DMS79 (cell line): Measurements from ENCODE around the gene MGAT5.

Experiments
- DNase-seq: peaks from one replicate; lab custom pipeline; 2025; lab: John Stamatoyannopoulos, UW

Gene MGAT5

GRCh38 chr2:134398300-134398699 is 144.4 kb downstream of the MGAT5 start:
- no peak for DNase-seq

- no peak for DNase-seq
These were observed 145.2 kb downstream of the MGAT5 start for GRCh38 chr2:134399096-134399495.

DNA sequence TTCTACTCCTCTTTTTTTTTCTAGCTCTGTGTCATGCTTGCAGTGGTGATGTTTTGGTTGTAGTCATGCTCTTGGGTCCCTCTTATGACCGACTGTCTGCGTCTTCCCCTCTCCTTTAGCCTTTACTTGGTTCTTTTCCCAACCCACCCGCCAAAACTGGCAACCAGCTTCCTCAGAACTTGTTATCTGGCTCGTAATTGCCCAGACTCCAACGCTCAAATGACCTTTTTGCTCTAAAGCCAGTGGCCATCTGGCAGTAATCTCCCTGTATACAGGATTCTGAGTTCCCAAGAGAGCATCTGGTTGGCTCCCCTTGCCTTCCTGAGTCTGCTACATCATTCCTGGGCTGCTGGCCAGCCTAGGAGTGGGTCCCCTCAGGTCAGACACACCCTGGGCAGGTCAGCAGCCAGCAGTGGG is 147.2 kb downstream of the MGAT5 start:
- no peak for DNase-seq

DNA sequence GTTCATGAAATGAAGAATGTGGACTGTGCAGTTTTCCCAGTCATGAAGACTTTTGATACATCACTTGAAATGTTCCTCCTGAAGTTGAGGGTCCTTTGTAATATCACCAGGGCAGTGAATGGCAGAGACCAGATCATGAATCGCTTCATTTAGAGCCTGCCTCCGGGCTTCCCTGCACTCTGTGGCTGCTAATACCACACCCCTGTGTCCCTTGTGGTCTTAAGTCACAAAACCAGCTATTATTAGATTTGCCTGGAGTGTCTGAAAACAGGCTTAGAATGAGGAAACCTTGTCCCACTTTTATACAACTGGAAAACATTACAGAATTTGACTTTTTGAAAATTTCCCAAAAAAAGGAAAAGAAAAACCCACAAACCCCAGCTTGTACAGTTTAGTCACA is 147.9 kb downstream of the MGAT5 start:
- DNase-seq, result no peak

- no peak for DNase-seq
These were observed 148.5 kb downstream of the MGAT5 start for GRCh38 chr2:134402410-134402809.

DNA sequence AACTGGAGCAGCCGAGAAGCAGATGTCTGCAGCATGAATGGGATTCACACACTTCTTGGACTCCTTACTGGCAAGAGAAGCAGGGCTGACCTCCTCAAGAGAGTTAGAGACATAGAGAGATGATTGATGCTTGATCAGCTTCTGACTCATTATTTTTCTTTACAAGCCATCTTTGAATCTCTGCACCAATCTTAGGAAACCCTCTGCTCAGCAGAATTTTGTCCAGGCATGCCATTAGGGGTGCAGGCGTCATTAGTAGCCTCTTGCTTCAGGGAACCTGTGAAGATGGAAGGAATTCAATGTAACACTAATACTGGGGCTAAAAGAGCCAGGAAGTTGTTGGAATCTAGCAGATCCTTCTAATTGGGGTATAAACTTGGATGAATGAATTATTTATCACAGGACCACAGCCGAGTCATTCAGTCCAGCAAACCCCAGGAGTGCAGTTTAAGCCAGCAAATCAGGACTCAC is 151.8 kb downstream of the MGAT5 start:
- DNase-seq, result no peak

DNA sequence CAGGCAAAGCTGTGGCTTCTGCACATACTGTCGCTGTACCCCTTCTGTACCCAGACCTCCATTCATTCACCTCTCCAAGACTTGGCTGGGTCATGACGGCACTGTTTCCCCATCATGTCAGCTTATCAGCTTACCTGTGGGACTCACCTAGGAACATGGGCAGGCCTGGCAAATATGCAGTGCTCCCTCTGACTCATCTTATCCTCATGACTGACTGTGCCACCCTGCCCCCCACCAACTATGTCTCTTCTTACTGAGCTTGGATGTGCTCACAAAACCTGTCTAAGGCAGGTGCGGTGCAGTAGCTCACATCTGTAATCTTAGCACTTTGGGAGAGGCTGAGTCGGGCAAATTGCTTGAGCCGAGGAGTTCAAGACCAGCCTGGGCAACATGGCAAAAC is 152.4 kb downstream of the MGAT5 start:
- no peak for DNase-seq

DNA sequence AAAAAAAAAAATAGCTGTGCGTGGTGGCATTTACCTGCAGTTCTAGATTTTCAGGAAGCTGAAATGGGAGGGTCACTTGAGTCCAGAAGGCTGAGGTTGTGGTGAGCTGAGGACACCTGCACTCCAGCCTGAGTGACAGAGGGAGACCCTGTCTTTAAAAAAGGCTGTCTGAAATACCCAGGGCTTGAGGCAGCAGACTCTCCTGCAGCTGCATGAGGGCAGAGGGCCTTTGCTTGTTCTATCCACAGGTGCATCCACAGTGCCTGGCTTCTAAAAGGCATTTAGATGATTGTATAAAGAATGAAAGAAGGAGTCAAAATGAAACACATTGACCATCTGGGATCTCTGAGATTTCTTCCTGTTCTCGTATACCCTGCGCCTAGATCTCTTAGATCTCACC is 152.9 kb downstream of the MGAT5 start:
- no peak for DNase-seq

DNA sequence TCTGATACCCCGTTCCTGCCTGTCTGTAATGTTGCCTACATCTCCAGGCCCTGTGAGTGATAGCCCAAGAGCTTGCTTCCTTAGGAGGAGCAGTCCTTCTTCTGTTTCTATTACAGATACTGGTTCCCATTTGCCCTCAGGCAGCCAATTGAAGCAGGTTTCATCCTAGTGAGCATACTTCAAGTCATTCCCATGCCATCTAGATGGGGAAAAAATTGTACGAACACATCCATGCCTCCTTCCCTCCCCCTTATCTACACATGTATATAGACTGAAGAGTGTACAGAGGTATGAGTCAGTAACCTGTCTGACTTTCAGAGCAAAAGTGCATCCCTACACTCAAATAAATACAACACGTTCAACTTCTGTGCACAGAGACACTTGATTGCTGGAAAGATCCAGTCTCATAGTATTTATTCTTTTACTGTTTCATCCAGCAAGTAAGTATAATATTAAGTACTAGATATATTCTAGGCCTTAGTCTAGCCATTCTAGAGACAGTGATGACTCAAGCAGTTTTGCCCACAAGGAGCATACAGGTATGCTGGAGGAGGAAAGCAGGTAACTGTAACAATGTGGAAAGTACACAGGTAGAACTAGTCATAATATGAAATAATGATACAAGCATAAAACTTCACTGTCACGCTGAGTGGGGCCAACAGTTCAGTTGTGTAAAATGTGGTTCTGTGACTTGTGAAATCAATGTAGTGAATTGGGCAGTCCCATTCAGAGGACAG is 153.4 kb downstream of the MGAT5 start:
- DNase-seq, result no peak

DNA sequence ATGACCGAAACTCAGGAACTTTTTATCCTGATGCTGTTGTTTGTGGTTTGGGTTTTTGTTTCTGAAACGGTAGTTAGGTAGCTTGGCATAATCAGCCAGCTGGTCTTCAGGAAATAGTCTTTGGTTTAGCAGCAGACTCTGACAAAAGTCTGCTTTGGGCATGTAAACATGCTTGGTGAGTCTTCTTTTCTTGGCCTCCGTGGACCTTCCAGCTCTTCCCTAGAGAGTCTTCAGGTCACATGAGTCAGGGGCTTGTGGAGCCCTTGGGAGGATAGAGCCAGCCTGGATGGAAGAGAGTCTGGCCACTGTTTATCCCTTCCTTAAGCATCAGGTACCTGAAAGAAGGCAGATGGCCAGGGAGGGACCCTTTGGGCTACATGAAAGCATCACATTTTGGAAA is 154.5 kb downstream of the MGAT5 start:
- DNase-seq, result no peak

- DNase-seq, result no peak
These were observed 154.9 kb downstream of the MGAT5 start for GRCh38 chr2:134408791-134409190.

DNA sequence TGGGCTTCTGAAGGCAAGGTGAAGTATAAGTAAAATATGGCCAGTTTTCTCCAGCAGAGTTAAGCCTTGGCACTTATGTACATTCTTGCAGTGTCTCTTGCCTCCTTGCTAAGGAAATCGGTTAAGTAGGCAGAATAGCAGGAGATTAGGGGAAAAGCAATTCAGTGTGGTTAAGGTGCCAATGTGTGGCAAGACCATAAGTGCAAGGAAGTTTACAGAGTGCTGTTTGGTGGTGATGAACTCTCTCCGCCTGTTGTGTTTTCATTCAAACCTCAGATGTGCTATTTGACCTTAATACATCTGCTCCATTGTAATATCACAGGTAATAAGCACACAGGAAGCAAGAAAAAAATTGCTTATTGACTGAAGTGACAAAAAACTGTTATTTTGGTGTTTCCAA is 156.1 kb downstream of the MGAT5 start:
- no peak for DNase-seq

GRCh38 chr2:134410831-134411231 is 157.0 kb downstream of the MGAT5 start:
- no peak for DNase-seq

- no peak for DNase-seq
These were observed 157.5 kb downstream of the MGAT5 start for GRCh38 chr2:134411279-134411827.

GRCh38 chr2:134411828-134412638 is 158.2 kb downstream of the MGAT5 start:
- DNase-seq, result peak; percentile 79

- no peak for DNase-seq
These were observed 158.7 kb downstream of the MGAT5 start for GRCh38 chr2:134412639-134412999.

- no peak for DNase-seq
These were observed 159.6 kb downstream of the MGAT5 start for GRCh38 chr2:134413430-134413829.

- DNase-seq, result no peak
These were observed 160.0 kb downstream of the MGAT5 start for GRCh38 chr2:134413912-134414311.

DNA sequence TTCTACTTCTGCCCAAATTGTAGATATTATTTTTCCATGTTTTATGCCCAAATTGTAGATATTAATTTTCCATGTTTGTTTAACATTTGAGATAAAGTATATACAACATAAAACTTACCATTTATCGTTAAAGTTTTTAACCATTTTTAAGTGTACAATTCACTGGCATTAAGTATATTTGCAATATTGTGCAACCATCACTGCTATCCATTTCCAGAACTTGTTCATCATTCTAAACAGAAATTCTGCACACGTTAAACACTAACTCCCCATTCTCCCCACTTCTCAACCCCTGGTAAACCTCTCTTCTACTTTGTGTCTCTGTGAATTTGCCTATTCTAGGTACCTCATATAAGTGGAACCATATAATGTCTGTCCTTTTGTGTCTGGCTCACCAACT is 162.1 kb downstream of the MGAT5 start:
- DNase-seq, result no peak

DNA sequence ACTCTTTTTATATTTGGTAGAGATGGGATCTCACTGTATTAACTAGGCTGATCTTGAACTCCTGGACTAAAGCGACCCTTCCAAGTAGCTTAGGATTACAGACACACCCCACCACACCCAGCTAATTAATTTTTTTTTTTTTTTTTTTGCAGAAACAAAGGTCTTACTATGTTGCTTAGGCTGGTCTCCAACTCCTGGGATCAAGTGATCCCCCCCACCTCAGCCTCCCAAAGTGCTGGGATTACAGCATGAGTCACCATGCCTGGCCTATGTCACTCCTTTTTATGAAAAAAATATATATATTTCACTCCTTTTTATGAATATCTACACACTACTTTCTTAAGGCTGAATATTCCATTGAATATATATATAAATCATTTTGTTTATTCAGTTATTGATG is 162.8 kb downstream of the MGAT5 start:
- no peak for DNase-seq

- DNase-seq, result no peak
These were observed 164.2 kb downstream of the MGAT5 start for GRCh38 chr2:134417968-134418582.

DNA sequence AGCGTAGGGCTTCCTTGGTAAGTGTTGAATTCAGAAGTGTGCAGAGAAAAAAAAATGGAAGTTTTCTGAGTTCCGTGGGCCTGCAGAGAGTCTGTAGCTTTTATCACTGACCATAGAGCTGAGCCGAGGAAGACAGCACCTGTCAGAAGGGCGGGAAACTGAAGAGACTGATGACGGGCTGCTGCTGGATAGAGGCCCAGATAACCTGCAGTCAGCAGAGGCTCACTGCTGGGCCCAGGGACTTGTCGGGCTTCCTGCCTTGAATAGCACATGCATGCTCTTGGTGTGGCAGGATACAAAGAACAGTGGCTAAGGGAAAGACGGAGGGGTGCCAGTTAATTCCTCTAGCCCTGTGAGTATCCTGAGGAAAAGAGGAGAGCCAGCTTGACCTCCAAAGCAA is 166.4 kb downstream of the MGAT5 start:
- DNase-seq, result no peak

- DNase-seq, result no peak
These were observed 167.0 kb downstream of the MGAT5 start for GRCh38 chr2:134420920-134421319.
